ENCODE data around the gene CHIC2.
"Not testable (repeated sequence)": the region's sequence is repeated elsewhere in the genome, so short reads cannot be mapped to it uniquely, and the experiment has no call there.

The CHIC2 gene
- total RNA-seq = 35.2 to 38.7 reads per million in 2 donors

DNA sequence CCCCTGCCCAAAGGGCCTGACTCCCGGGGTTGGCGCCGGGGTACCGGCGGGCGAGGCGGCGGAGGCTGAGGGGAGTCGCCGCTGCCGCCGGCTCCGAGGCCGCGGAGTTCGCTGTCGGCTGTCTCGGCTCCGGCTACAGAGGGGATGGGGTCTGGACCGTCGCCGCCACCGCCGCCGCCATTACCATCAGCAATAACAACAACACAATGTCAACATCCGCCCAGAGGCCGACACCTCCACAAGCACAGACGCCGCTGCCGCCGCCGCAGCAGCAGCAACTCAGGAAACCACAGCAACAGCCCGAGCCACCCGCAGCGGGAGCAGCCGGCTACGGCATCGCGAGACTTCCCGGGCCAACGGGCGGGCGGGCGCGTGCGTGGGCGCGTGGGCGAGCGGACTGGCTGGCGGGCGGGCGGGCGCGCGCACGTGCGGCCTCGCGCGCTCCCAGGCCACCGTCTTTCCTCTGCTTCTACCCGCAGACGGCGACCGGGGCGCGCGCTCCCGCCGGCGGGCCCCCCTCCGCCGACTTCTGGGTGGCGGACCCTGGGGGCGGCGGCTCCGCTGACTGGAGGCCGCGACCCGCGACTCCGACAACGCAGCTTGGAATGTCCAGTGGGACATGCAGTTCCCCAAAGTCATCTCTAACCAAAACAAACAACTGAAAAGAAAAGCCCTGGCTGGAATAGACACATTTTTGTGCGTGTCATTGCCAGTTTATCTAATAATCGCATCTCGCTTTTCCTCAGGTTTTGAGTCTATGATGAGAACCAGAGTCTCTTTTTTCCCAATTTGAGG is at the start of gene CHIC2:
Gene CHIC2 (minus strand): TSS at position 289 of the 795 bp plus-strand sequence. CDS start 305 bp downstream, outside the sequence.
- DNase-seq = peak; percentile 90 to 99 (median 96)

- not testable (repeated sequence) for DNase-seq
These were observed 48.8 kb upstream of the CHIC2 start for GRCh38 chr4:54113206-54113605.

GRCh38 chr4:54110019-54110416 is 45.6 kb upstream of the CHIC2 start:
- no peak for DNase-seq

GRCh38 chr4:54109241-54110018 is 45.0 kb upstream of the CHIC2 start:
- DNase-seq = no peak

DNA sequence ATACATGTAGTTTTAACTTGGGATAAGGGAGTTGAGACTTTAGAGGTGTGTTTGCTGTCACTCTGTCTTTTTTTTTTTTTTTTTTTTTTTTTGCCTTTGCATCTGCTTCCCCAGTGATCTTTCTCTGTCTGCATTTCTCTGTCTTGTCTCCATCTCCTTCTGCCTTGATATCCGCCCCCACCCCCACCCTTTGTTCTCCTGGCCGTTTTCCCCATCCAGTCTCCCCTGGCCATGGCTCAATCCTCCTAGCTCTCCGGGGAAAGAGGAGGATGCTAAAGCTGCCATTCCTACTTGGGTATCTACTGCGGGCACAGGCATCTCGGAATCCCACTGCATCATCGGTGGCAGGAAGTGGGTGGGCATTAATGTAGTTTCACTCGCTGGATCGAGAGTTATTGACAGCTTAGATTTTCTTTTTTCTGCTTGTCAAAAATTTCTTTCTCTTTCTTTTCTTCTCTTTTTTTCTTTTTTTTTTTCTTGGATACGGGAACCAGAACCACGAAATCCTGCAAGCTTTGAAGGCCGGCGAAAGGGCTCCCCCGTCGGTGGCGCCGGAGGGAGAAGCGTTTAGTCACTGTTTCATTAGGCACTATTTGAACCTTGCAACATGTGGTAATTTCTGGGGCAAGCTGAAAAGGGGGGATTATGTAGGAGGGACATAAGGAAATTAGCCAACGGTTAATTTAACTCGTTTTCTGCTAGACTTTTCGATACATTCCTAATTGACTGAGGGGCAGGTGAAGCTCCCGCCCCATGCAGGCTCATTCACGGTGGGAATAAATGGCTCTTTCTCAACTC is 43.7 kb upstream of the CHIC2 start:
- DNase-seq = no peak

GRCh38 chr4:54104907-54105306 is 40.5 kb upstream of the CHIC2 start:
- DNase-seq = no peak

- DNase-seq = no peak
These were observed 38.8 kb upstream of the CHIC2 start for GRCh38 chr4:54103190-54103574.

- no peak for DNase-seq
These were observed 38.2 kb upstream of the CHIC2 start for GRCh38 chr4:54102531-54103106.

GRCh38 chr4:54101190-54102041 is 37.0 kb upstream of the CHIC2 start:
- DNase-seq = no peak

DNA sequence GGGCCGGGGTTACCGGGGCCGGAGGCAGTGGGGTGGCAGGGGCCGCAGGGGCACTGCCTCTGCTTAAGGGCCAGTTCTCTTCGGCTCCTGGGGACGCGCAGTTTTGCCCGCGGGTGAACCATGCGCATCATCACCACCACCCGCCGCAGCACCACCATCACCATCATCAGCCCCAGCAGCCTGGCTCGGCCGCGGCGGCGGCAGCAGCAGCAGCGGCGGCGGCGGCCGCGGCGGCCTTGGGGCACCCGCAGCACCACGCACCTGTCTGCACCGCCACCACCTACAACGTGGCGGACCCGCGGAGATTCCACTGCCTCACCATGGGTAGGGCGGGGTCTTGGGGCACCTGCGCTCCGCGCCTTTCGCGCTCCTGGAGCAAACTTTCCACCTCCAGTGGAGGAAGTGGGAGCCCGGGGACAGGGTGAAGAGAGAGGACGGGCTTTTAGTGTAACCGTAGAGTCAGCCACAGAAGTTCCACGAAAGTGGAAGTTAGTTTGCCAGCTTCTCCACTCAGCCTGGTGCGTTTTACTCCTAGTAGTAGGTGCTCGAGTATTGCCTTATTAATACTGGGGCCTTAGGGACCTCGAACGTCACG is 36.3 kb upstream of the CHIC2 start:
- DNase-seq = peak in 1 of 5 experiments; percentile 37

DNA sequence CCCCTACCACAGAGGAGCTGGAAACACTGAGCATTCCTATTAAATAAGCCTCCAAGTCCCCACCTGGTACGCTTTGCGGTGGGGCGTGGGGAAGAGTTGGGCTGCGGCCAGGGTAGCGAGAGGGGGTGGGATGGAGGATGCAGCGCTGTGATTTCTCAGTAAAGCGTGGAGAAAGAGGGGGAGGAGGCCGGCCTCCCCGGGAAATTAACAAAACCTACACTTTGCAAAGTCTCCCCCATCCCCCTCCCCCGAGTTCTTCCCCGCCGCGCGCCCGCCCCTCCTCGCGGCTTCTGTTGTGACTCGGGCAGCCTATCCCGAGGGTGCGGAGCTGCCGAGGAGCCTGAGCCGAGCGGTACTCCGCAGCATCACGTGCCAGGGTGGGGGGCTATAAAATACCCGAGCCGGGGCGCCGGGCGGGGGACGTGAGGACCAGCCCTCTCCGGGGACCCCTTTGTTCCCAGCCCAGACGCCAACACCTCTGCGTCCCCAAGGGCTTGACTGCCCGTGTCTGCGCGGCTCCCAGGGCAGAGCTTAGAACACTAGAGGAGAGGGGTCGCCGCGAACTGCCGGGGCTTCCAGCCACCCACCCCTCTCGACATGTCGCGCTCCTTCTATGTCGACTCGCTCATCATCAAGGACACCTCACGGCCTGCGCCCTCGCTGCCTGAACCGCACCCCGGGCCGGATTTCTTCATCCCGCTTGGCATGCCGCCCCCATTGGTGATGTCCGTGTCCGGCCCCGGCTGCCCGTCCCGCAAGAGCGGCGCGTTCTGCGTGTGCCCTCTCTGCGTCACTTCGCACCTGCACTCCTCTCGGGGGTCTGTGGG is 35.6 kb upstream of the CHIC2 start, which contains the start of gene GSX2:
Gene GSX2 (plus strand): TSS at position 416 of the 827 bp plus-strand sequence. CDS start 182 bp downstream, at position 598.
- DNase-seq = no peak

- DNase-seq = no peak
These were observed 34.9 kb upstream of the CHIC2 start for GRCh38 chr4:54099287-54099747.

GRCh38 chr4:54098375-54098774 is 34.0 kb upstream of the CHIC2 start:
- no peak for DNase-seq

GRCh38 chr4:54097152-54097551 is 32.7 kb upstream of the CHIC2 start:
- no peak for DNase-seq

- DNase-seq = no peak
These were observed 32.0 kb upstream of the CHIC2 start for GRCh38 chr4:54096295-54096962.

- DNase-seq = no peak
These were observed 30.9 kb upstream of the CHIC2 start for GRCh38 chr4:54095110-54095825.

DNA sequence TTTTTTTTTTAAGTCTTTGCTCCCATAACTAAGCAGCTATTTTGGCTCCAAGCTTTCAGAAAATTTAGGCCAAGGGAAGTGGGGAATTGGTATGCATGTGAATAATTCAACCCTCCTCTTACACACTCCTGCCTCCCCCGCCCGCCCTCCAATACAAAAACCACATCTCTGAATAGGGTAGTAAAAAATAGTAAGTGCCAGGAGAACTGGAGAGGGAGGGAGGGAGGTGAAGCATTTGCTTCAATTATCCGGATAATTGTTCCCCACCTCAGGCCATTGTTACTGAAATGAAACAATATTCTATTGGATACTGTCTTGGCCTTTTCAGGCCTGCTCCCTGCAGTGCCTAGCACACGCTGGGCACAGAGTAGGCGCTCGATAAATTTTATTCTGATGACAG is 30.0 kb upstream of the CHIC2 start:
- no peak for DNase-seq

- DNase-seq = no peak
These were observed 29.2 kb upstream of the CHIC2 start for GRCh38 chr4:54093324-54094240.

Measured in T-helper 2 cell (primary cell).